ENCODE measurements around the gene DOCK4. TPM values are rescaled to one million over a fixed set of nuclear protein-coding genes. Genes with fewer than 3 reads are reported as not detected.
A peak's percentile ranks its signal among the peaks of the same experiment; 100 is the strongest.

DOCK4 gene
- polyA plus RNA-seq, 2 of the 4 experiments (the other 2 are of a cell fraction) = 13.7 to 15.7 TPM

- FAIRE-seq (no peak), DNase-seq (ENCODE audit: low read depth in 1 of 2, low spot score in 1 of 2) (no peak), ATAC-seq (no peak)
- Histone ChIP-seq H3K27ac (no peak overlapping the region), H3K4me2 (no peak overlapping the region), H3K4me3 (no peak overlapping the region), H3K4me1 (no peaks in the 10 kb centered on the region; the same call in 2 of the 3 replicates), H3K9me3 (no peaks in the 10 kb centered on the region)
- WGBS (ENCODE audit: missing lambda C conversion rate) = 97% methylated on average over 2 of the region's 2 CpGs
- CTCF ChIA-PET = interaction anchor here (0.8 kb wide), 1 partner anchor 10 kb away, joined by 3 read pairs; no protein-coding TSS in a partner anchor
- TF ChIP-seq NFE2L2 (conservative IDR thresholded peaks at IDR 0.05; ENCODE audit: low read length) (no peak), MYC (IDR thresholded peaks at IDR 0.05; ENCODE audit: borderline replicate concordance, low read length) (no peak), NPAS2 (CRISPR knock-in tag; IDR thresholded peaks at IDR 0.05; ENCODE audit: borderline replicate concordance) (no peak), ELK1 (IDR thresholded peaks at IDR 0.05; ENCODE audit: low read depth, low read length) (no peak), SMC3 (IDR thresholded peaks at IDR 0.05) (no peak), HOXB5 (CRISPR knock-in tag; IDR thresholded peaks at IDR 0.05) (no peak), CTCF (IDR thresholded peaks at IDR 0.05) (no peak), EHMT2 (IDR thresholded peaks at IDR 0.05; ENCODE audit: low read depth) (no peak), FOXS1 (CRISPR knock-in tag; IDR thresholded peaks at IDR 0.05) (no peak), RAD21 (conservative IDR thresholded peaks at IDR 0.05 in 1 of 2, IDR thresholded peaks at IDR 0.05 in 1 of 2) (no peak), MAZ (IDR thresholded peaks at IDR 0.05; ENCODE audit: borderline replicate concordance, low read depth, low read length) (no peak), JUNB (IDR thresholded peaks at IDR 0.05) (no peak), HEYL (CRISPR knock-in tag; IDR thresholded peaks at IDR 0.05) (no peak), MAX (IDR thresholded peaks at IDR 0.05) (no peak)
- POLR2A ChIA-PET = no interaction called here
Observed at GRCh38 chr7:112228632-112229031, 22.4 kb upstream of the DOCK4 start.

GRCh38 chr7:112226701-112227276 is 20.6 kb upstream of the DOCK4 start:
- FAIRE-seq (peak; percentile 13), ATAC-seq (no peak), DNase-seq (ENCODE audit: low read depth in 1 of 2, low spot score in 1 of 2) (no peak)
- no peak overlapping the region for H3K4me2 ChIP-seq
- WGBS (ENCODE audit: missing lambda C conversion rate) = 89% methylated on average over 4 of the region's 4 CpGs
- H3K27ac ChIP-seq = no peak overlapping the region
- no peaks in the 10 kb centered on the region; the same call in 2 of the 3 replicates for H3K4me1 ChIP-seq
- ChIA-PET CTCF (no interaction called here), POLR2A (no interaction called here)
- H3K9me3 ChIP-seq = no peaks in the 10 kb centered on the region
- no peak overlapping the region for H3K4me3 ChIP-seq
- TF ChIP-seq MAX (IDR thresholded peaks at IDR 0.05) (no peak), FOSL2 (IDR thresholded peaks at IDR 0.05) (no peak), FOSL2 (CRISPR knock-in tag; IDR thresholded peaks at IDR 0.05) (no peak), TP53 (CRISPR knock-in tag; IDR thresholded peaks at IDR 0.05) (no peak), KDM5A (IDR thresholded peaks at IDR 0.05) (no peak), MAFK (IDR thresholded peaks at IDR 0.05; ENCODE audit: partially characterized antibody) (no peak), HDAC2 (IDR thresholded peaks at IDR 0.05) (no peak), MAZ (IDR thresholded peaks at IDR 0.05; ENCODE audit: borderline replicate concordance, low read depth, low read length) (no peak), EHF (CRISPR knock-in tag; IDR thresholded peaks at IDR 0.05) (no peak), HES2 (IDR thresholded peaks at IDR 0.05) (no peak), NR3C1 (IDR thresholded peaks at IDR 0.05) (no peak), REST (IDR thresholded peaks at IDR 0.05) (no peak), JUN (IDR thresholded peaks at IDR 0.05) (no peak), ESRRA (IDR thresholded peaks at IDR 0.05; ENCODE audit: borderline replicate concordance, low read length) (no peak), BHLHE40 (IDR thresholded peaks at IDR 0.05; ENCODE audit: low read depth, low read length) (no peak), KDM1A (IDR thresholded peaks at IDR 0.05; ENCODE audit: low read depth) (no peak), POLR2AphosphoS2 (conservative IDR thresholded peaks at IDR 0.05; ENCODE audit: low read length) (no peak), HMGXB4 (CRISPR knock-in tag; IDR thresholded peaks at IDR 0.05; ENCODE audit: borderline replicate concordance) (no peak)
